ENCODE data around the gene ADAMTSL5. TPM values are rescaled to one million over a fixed set of nuclear protein-coding genes. Genes with fewer than 3 reads are reported as not detected.

Gene ADAMTSL5
- total RNA-seq, 1 experiment from 2014 or later: 0.86 TPM

DNA sequence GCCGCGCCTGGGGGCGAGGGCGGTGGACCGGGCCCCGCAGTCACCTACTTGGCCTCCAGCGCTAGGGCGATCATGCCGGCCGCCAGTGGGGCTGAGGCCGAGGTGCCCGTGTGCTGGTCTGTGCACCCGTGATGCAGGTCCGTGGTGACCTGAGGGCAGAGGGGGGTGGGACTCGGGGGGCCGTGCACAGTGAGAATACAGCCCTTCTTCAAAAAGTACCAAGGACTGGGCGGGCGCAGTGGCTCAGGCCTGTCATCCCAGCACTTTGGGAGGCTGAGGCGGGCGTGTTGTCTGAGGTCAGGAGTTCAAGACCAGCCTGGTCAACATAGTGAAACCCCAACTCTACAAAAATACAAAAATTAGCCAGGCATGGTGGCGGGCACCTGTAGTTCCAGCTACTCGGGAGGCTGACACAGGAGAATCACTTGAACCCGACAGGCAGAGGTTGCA, 28.8 kb downstream of the ADAMTSL5 start:
- CTCF ChIA-PET: no interaction called here
- intact Hi-C loops (cut with micrococcal nuclease; ENCODE audit: unreplicated experiment): no loop called here
- BruUV-seq (replicated peaks): no TSS peak
- Histone ChIP-seq H3K36me3 (ENCODE audit: insufficient read depth, low read length, poor library complexity, severe bottlenecking) (no peaks in the 10 kb centered on the region), H3K27me3 (replicated peaks; ENCODE audit: insufficient read depth, low read depth, low read length, poor library complexity) (no peaks in the 10 kb centered on the region), H3K4me3 (ENCODE audit: low read depth, low read length, poor library complexity, severe bottlenecking) (no peak overlapping the region), H3K9me3 (ENCODE audit: low read depth, low read length, poor library complexity, severe bottlenecking) (no peaks in the 10 kb centered on the region), H3K27ac (ENCODE audit: low read depth, low read length, poor library complexity, severe bottlenecking) (no peak overlapping the region), H3K4me1 (ENCODE audit: insufficient read depth, low read length, poor library complexity, severe bottlenecking) (no peaks in the 10 kb centered on the region)
- POLR2A ChIA-PET (ENCODE audit: low non-redundant PET): no interaction called here
- DNase-seq (ENCODE audit: low spot score): no peak
- no peak for TF ChIP-seq EZH2 (IDR thresholded peaks at IDR 0.05; ENCODE audit: borderline replicate concordance, low read depth, low read length, poor library complexity, severe bottlenecking)
- TF ChIP-seq, protein P1, sequence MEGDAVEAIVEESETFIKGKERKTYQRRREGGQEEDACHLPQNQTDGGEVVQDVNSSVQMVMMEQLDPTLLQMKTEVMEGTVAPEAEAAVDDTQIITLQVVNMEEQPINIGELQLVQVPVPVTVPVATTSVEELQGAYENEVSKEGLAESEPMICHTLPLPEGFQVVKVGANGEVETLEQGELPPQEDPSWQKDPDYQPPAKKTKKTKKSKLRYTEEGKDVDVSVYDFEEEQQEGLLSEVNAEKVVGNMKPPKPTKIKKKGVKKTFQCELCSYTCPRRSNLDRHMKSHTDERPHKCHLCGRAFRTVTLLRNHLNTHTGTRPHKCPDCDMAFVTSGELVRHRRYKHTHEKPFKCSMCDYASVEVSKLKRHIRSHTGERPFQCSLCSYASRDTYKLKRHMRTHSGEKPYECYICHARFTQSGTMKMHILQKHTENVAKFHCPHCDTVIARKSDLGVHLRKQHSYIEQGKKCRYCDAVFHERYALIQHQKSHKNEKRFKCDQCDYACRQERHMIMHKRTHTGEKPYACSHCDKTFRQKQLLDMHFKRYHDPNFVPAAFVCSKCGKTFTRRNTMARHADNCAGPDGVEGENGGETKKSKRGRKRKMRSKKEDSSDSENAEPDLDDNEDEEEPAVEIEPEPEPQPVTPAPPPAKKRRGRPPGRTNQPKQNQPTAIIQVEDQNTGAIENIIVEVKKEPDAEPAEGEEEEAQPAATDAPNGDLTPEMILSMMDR (conservative IDR thresholded peaks at IDR 0.05; ENCODE audit: low read depth, low read length): no peak

DNA sequence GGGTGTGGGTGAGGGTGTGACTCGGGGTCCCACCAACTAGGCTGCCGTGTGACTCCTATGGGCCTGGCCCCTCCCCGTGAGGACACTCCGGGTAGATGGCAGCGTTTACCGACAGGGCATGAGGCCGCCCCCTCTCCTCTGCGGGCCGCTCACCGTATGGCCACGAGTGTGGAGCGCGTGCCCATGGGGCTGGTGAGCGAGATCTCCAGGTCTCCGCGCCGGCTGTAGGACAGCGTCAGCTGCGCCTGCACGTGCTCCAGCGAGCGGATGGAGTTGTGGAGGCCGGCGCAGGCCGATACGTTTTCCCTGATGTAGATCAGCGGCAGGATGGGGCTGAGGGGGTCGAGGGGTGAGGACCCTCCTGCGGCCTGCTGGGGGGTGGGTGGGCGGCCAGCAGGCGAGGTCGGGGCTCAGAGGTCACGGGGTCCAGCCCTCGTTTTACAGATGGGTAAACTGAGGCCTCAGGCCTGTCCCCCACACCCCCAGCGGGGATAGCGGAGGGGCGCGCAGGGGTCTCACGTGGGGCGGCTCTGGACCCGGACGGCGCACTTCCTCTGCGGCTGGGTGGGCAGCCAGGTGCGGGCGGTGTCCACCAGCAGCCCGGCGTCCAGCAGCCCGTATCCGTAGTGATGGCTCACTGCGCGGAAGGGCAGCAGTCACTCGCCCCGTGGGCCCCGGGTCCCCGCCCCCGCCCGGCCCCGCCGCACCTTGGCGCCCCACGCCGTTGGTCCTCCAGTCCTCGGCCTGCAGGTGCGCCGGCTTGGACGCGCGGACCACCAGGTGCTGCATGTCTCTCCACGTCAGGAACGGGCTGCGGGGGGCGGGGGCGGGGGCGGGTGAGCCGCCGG, 29.5 kb downstream of the ADAMTSL5 start:
- Histone ChIP-seq H3K4me1 (ENCODE audit: insufficient read depth, low read length, poor library complexity, severe bottlenecking) (no peaks in the 10 kb centered on the region), H3K4me3 (ENCODE audit: low read depth, low read length, poor library complexity, severe bottlenecking) (no peak overlapping the region), H3K27me3 (replicated peaks; ENCODE audit: insufficient read depth, low read depth, low read length, poor library complexity) (no peaks in the 10 kb centered on the region), H3K27ac (ENCODE audit: low read depth, low read length, poor library complexity, severe bottlenecking) (no peak overlapping the region), H3K36me3 (ENCODE audit: insufficient read depth, low read length, poor library complexity, severe bottlenecking) (no peaks in the 10 kb centered on the region), H3K9me3 (ENCODE audit: low read depth, low read length, poor library complexity, severe bottlenecking) (no peaks in the 10 kb centered on the region)
- intact Hi-C loops (cut with micrococcal nuclease; ENCODE audit: unreplicated experiment): no loop called here
- TF ChIP-seq EZH2 (IDR thresholded peaks at IDR 0.05; ENCODE audit: borderline replicate concordance, low read depth, low read length, poor library complexity, severe bottlenecking): no peak
- TF ChIP-seq, protein P1 (conservative IDR thresholded peaks at IDR 0.05; ENCODE audit: low read depth, low read length): no peak
- no peak for DNase-seq (ENCODE audit: low spot score)
- POLR2A ChIA-PET (ENCODE audit: low non-redundant PET): no interaction called here
- BruUV-seq (replicated peaks): no TSS peak
- CTCF ChIA-PET: no interaction called here

DNA sequence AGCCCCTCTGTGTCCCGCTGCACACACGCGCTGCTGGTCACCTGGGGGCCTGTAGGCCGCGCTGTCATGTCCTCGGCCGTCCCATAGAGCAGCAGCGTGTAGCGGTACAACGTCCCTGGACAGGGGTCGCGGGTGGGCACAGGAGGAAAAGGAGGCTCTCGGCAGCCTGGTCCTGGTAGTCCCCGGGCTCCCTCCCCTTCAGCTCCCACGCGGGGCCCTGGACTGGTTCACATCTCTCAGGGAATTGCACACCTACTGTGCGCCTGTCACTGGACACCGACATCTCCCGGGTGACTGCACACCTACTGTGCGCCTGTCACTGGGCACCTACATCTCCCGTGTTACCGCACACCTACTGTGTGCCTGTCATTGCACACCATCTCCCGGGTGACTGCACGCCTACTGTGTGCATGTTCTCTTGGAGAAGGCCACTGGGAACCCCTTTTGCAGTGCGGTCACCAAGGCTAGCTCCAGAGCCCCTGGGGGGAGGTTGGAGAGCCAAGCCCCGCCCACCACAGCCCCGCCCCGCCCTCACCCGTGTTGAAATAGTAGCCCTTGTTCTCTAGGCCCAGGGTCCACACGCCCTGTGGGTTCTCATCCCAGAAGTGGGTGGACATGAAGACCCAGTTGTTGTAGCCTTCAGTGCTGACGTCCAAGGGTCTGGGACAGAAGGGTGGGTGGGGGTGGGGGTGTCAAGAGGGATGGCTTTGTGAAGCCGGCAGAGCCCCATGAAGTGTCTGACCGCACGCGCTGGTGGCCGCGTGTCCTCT, 30.3 kb downstream of the ADAMTSL5 start:
- Histone ChIP-seq H3K36me3 (ENCODE audit: insufficient read depth, low read length, poor library complexity, severe bottlenecking) (peaks cover under 1% of the 10 kb centered on the region), H3K27ac (ENCODE audit: low read depth, low read length, poor library complexity, severe bottlenecking) (no peak overlapping the region), H3K4me1 (ENCODE audit: insufficient read depth, low read length, poor library complexity, severe bottlenecking) (no peaks in the 10 kb centered on the region), H3K27me3 (replicated peaks; ENCODE audit: insufficient read depth, low read depth, low read length, poor library complexity) (no peaks in the 10 kb centered on the region), H3K9me3 (ENCODE audit: low read depth, low read length, poor library complexity, severe bottlenecking) (no peaks in the 10 kb centered on the region), H3K4me3 (ENCODE audit: low read depth, low read length, poor library complexity, severe bottlenecking) (no peak overlapping the region)
- ChIA-PET POLR2A (ENCODE audit: low non-redundant PET) (no interaction called here), CTCF (no interaction called here)
- intact Hi-C loops (cut with micrococcal nuclease; ENCODE audit: unreplicated experiment): no loop called here
- no peak for DNase-seq (ENCODE audit: low spot score)
- no peak for TF ChIP-seq EZH2 (IDR thresholded peaks at IDR 0.05; ENCODE audit: borderline replicate concordance, low read depth, low read length, poor library complexity, severe bottlenecking)
- TF ChIP-seq, protein P1 (conservative IDR thresholded peaks at IDR 0.05; ENCODE audit: low read depth, low read length): no peak
- BruUV-seq (replicated peaks): no TSS peak

Measured in A673 (cell line).